HEK293T (cell line): ENCODE data around the gene EME2.

Experiments used
- ARNT ChIP-seq: fragments of 450-650 bp; IDR thresholded peaks from 2 replicates; pipeline ENCODE4 v1.6.1; 2017; ENCODE audit warnings: mild to moderate bottlenecking
- BHLHE40 ChIP-seq: fragments of 450-650 bp; IDR thresholded peaks from 2 replicates; pipeline ENCODE4 v1.6.1; 2016; ENCODE audit warnings: mild to moderate bottlenecking, moderate library complexity, borderline replicate concordance
- CTBP1 ChIP-seq: fragments of 450-650 bp; IDR thresholded peaks from 2 replicates; pipeline ENCODE4 v1.6.1; 2016; ENCODE audit warnings: borderline replicate concordance
- ELF4 ChIP-seq: fragments of 450-650 bp; IDR thresholded peaks from 2 replicates; pipeline ENCODE4 v1.6.1; 2017; ENCODE audit warnings: antibody characterized with exemption
- FOXA1 ChIP-seq: fragments of 450-650 bp; IDR thresholded peaks from 2 replicates; pipeline ENCODE4 v1.6.1; 2016; ENCODE audit warnings: mild to moderate bottlenecking
- FOXM1 ChIP-seq: fragments of 450-650 bp; IDR thresholded peaks from 2 replicates; pipeline ENCODE4 v1.6.1; 2017; ENCODE audit warnings: mild to moderate bottlenecking, borderline replicate concordance
- LEF1 ChIP-seq: fragments of 450-650 bp; IDR thresholded peaks from 2 replicates; pipeline ENCODE4 v1.6.1; 2017; ENCODE audit warnings: mild to moderate bottlenecking, borderline replicate concordance
- SP1 ChIP-seq: fragments of 450-650 bp; IDR thresholded peaks from 2 replicates; pipeline ENCODE4 v1.6.1; 2017
- SUZ12 ChIP-seq: fragments of 450-650 bp; IDR thresholded peaks from 2 replicates; pipeline ENCODE4 v1.6.1; 2016; ENCODE audit warnings: mild to moderate bottlenecking

- TF ChIP-seq SP1 (no peak), FOXM1 (no peak), BHLHE40 (no peak), FOXA1 (no peak), CTBP1 (no peak), ELF4 (no peak), SUZ12 (no peak), ARNT (no peak), LEF1 (no peak)
Measured at GRCh38 chr16:1769402-1770300, 3.0 kb upstream of the EME2 start.
